Measurements from ENCODE around the gene ENPP1. TPM values are rescaled to one million over a fixed set of nuclear protein-coding genes. Genes with fewer than 3 reads are reported as not detected.

Gene ENPP1
- polyA plus RNA-seq, 1 experiment, result 30.4 TPM

DNA sequence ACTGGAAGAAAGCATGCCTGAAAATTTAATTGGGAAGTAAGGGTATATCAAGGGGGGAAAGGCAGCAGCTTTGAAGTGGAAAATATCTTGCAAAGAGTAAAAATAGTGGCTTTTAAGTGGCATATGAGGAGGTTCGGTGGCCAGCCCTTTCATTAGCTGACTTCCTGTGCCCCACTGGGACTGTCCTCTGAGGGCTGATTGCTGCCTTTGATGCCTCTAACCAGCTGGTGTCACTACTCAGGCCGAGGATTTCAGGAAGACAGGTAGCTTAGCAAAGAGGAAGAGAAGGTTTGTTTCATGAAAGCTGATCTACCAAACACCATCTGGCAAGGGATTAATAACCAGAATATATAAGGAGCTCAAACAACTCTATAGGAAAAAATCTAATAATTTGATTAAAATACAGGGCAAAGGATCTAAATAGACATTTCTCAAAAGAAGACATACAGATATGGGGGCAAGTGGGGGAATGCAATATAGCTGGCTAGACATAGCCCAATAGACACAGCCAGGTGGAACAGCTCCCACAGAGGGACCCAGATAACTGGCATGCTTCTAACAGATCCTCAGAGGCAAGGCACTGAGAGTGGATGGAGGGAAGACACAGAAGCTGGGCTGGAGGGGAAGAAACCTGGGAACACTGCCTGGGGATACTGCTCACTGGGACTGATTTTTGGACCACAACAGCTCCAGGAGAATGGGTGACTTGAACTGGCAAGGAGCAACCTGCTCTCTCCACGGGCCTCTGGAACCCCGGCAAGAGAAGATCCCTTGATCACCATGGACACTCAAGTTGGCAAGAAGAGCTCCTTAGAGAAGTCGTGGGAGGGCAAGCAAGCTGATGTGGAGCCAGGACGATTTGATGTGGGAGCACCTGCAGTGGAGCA lies 110.2 kb downstream of the ENPP1 start:
- Histone ChIP-seq H3K27me3 (ENCODE audit: control insufficient read depth, insufficient read depth, low read length) (no peaks in the 10 kb centered on the region), H3K27ac (ENCODE audit: low read depth, low read length) (no peak overlapping the region), H3K4me3 (ENCODE audit: low read depth, low read length) (no peak overlapping the region), H3K9me3 (ENCODE audit: control insufficient read depth, insufficient read depth, low read length) (peaks cover 3% of the 10 kb centered on the region; the same call in 1 of the 2 replicates)
- no peak for TF ChIP-seq CTCF (IDR thresholded peaks at IDR 0.05; ENCODE audit: low read depth, low read length)
- ChIA-PET CTCF (interaction anchor here (0.6 to 5.7 kb wide), 7 partner anchors 8 to 551 kb away, joined by 3 to 120 read pairs (median 4); no protein-coding TSS in a partner anchor), POLR2A (no interaction called here)
- DNase-seq (ENCODE audit: low read depth, low spot score), result no peak

- H3K4me3 ChIP-seq (ENCODE audit: low read depth, low read length), result no peak overlapping the region
- H3K9me3 ChIP-seq (ENCODE audit: control insufficient read depth, insufficient read depth, low read length), result peaks cover 3% of the 10 kb centered on the region
- TF ChIP-seq CTCF (IDR thresholded peaks at IDR 0.05; ENCODE audit: low read depth, low read length), result no peak
- H3K27ac ChIP-seq (ENCODE audit: low read depth, low read length), result no peak overlapping the region
- H3K27me3 ChIP-seq (ENCODE audit: control insufficient read depth, insufficient read depth, low read length), result no peaks in the 10 kb centered on the region
- ChIA-PET CTCF (interaction anchor here (0.8 to 5.7 kb wide), 5 partner anchors 9 to 380 kb away, joined by 4 to 120 read pairs (median 89); no protein-coding TSS in a partner anchor), POLR2A (no interaction called here)
- no peak for DNase-seq (ENCODE audit: low read depth, low spot score)
Observed at GRCh38 chr6:131918650-131919355, 111.0 kb downstream of the ENPP1 start.

DNA sequence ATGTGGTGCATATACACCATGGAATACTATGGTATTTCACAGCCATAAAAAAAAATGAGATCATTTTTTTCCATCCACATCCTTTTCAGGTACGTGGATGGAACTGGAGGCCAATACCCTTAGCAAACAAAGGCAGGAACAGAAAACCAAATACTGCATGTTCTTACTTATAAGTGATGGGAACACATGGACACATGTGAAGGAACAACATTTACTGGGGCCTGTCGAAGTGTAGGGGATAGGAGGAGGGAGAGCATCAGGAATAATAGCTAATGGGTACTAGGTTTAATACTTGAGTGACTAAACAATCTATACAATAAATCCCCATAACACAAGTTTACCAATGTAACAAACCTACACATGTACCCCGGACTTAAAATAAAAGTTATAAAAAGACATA lies 112.8 kb downstream of the ENPP1 start:
- Histone ChIP-seq H3K4me3 (ENCODE audit: low read depth, low read length) (no peak overlapping the region), H3K27me3 (ENCODE audit: control insufficient read depth, insufficient read depth, low read length) (no peaks in the 10 kb centered on the region), H3K9me3 (ENCODE audit: control insufficient read depth, insufficient read depth, low read length) (peaks cover 6% of the 10 kb centered on the region), H3K27ac (ENCODE audit: low read depth, low read length) (no peak overlapping the region)
- DNase-seq (ENCODE audit: low read depth, low spot score), result no peak
- no peak for TF ChIP-seq CTCF (IDR thresholded peaks at IDR 0.05; ENCODE audit: low read depth, low read length)
- ChIA-PET POLR2A (no interaction called here), CTCF (interaction anchor here (1.5 kb wide), 2 partner anchors 360 to 563 kb away, joined by 3 to 4 read pairs; no protein-coding TSS in a partner anchor)

DNA sequence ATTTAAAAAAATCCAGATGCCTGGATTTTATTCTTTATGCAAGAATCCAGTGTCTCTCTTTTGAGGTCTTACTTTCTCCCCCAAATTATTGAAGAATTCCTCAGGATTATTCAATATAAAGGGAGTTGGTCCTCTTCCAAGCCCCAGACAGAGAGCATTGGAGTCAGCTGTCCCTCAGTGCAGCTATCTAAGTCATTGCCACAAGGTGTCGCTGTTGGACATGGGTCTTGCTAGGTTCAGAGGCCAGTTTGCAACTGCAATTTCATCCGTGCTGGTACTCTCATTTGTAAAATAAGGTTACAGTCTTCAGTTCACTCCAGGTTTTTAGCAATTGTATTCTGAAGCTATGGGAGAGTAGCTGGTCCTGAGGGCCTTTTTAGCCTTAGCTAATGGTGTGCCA lies 115.5 kb downstream of the ENPP1 start:
- TF ChIP-seq CTCF (IDR thresholded peaks at IDR 0.05; ENCODE audit: low read depth, low read length), result peak; percentile 53
- ChIA-PET POLR2A (interaction anchor here (0.8 kb wide), 1 partner anchor 27 kb away, joined by 5 read pairs; no protein-coding TSS in a partner anchor), CTCF (interaction anchor here (0.5 to 6.5 kb wide), 17 partner anchors 8 to 564 kb away, joined by 3 to 147 read pairs (median 5); no protein-coding TSS in a partner anchor)

More for the DNA sequence above, 115.5 kb downstream of the ENPP1 start:
- H3K4me3 ChIP-seq (ENCODE audit: low read depth, low read length), result no peak overlapping the region
- DNase-seq (ENCODE audit: low read depth, low spot score), result no peak
- H3K27ac ChIP-seq (ENCODE audit: low read depth, low read length), result no peak overlapping the region
- H3K9me3 ChIP-seq (ENCODE audit: control insufficient read depth, insufficient read depth, low read length), result peaks cover 6% of the 10 kb centered on the region
- H3K27me3 ChIP-seq (ENCODE audit: control insufficient read depth, insufficient read depth, low read length), result no peaks in the 10 kb centered on the region

Measured in AG04450 (cell line).